SU-DHL-6 (cell line): Measurements from ENCODE around the gene GINS3.
A peak's percentile ranks its signal among the peaks of the same experiment; 100 is the strongest.

ENCODE experiments used
- H2AFZ ChIP-seq: fragments of 200-600 bp; sonication (generic); 2 replicates; pipeline ENCODE4 v1.6.1; 2014; ENCODE audit warnings: low read depth, mild to moderate bottlenecking, moderate library complexity, mixed read lengths, antibody characterized with exemption, low read length; ENCODE audit not compliant: severe bottlenecking
- H3F3A ChIP-seq: fragments of 200-600 bp; shearing (Covaris generic); 2 replicates; pipeline ENCODE4 v1.6.0; 2016; ENCODE audit warnings: antibody characterized with exemption, mild to moderate bottlenecking; ENCODE audit not compliant: insufficient read depth
- H3K27ac ChIP-seq: fragments of 200-600 bp; sonication (generic); 2 replicates; pipeline ENCODE4 v1.5.1; 2016; ENCODE audit warnings: low read depth, mild to moderate bottlenecking, low read length, moderate library complexity, mixed read lengths
- H3K27me3 ChIP-seq: fragments of 200-600 bp; sonication (generic), shearing (Covaris generic); 2 replicates; pipeline ENCODE4 v1.6.0; 2014; ENCODE audit warnings: mild to moderate bottlenecking, low read length
- H3K36me3 ChIP-seq: fragments of 200-600 bp; sonication (generic); 2 replicates; pipeline ENCODE4 v1.6.1; 2014; ENCODE audit warnings: mild to moderate bottlenecking, low read length, mixed read lengths
- H3K4me2 ChIP-seq: fragments of 300-600, 200-600 bp; shearing (Covaris generic), sonication (generic); 2 replicates; pipeline ENCODE4 v1.6.0; 2014; ENCODE audit warnings: low read length, low read depth, mild to moderate bottlenecking; ENCODE audit not compliant: poor library complexity, severe bottlenecking
- H3K4me3 ChIP-seq: fragments of 200-600 bp; sonication (generic); 2 replicates; pipeline ENCODE4 v1.5.1; 2014; ENCODE audit warnings: antibody characterized with exemption, low read length, mild to moderate bottlenecking, mixed read lengths; ENCODE audit not compliant: insufficient read depth, poor library complexity, severe bottlenecking
- H3K79me2 ChIP-seq: fragments of 200-600 bp; sonication (generic); 2 replicates; pipeline ENCODE4 v1.6.1; 2014; ENCODE audit warnings: mild to moderate bottlenecking, low read length, moderate library complexity; ENCODE audit not compliant: insufficient read depth
- H3K9ac ChIP-seq: fragments of 200-600 bp; sonication (generic); 2 replicates; pipeline ENCODE4 v1.7.0; 2014; ENCODE audit warnings: mild to moderate bottlenecking, low read length
- H3K9me2 ChIP-seq: fragments of 200-600 bp; sonication (generic); replicated peaks from 2 replicates; pipeline ENCODE4 v1.6.1; 2014; ENCODE audit warnings: low read length; ENCODE audit not compliant: insufficient read depth
- H3K9me3 ChIP-seq: fragments of 200-600 bp; sonication (generic); 2 replicates; pipeline ENCODE4 v1.6.1; 2014; ENCODE audit warnings: low read length, mixed read lengths; ENCODE audit not compliant: insufficient read depth
- H4K20me1 ChIP-seq: fragments of 200-600 bp; sonication (generic); 2 replicates; pipeline ENCODE4 v1.6.1; 2014; ENCODE audit warnings: low read depth, mild to moderate bottlenecking, antibody characterized with exemption, low read length, moderate library complexity, mixed read lengths
- EZH2phosphoT487 ChIP-seq: fragments of 200-600 bp; sonication (generic), shearing (Covaris generic); conservative IDR thresholded peaks from 2 replicates; pipeline ENCODE4 v1.6.1; 2018; ENCODE audit warnings: mild to moderate bottlenecking, antibody characterized with exemption, low read length, moderate library complexity, mixed read lengths
- TF ChIP-seq, protein P1 (sequence below): fragments of 200-600 bp; sonication (generic); IDR thresholded peaks from one replicate; pipeline ENCODE4 v1.5.1; 2017; ENCODE audit warnings: antibody characterized with exemption, mild to moderate bottlenecking, low read length, moderate library complexity; ENCODE audit not compliant: insufficient read depth, poor library complexity, severe bottlenecking

GINS3 gene

DNA sequence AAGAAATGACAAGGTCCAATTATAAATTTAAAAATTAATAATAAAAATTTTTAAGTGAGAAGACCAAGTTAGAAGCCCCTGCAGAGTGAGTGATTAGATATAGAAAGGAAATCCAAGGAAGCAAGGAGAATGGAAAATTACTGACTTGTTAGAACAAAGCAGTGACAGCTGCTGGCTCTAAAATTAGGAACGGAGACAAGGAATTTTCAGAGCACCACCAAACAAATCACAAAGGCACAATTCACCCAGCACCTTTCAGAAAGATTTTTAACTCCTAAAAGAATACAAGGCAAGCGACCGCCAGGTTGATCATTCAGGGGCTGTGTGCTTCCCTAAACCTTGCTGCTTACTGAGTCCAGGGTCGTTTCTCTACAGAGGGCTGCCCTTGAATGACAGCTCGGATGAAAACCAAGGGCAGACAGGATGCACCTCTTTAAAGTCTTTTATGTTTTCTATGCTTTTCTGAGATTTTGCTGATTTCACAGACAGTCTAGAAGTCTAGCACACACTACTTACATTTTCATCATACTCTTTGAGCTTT is 45.4 kb upstream of the GINS3 start:
- no peak overlapping the region for H2AFZ ChIP-seq
- H3K79me2 ChIP-seq: no peaks in the 10 kb centered on the region
- H3K9me3 ChIP-seq: no peaks in the 10 kb centered on the region
- H3K36me3 ChIP-seq: no peaks in the 10 kb centered on the region
- H3K27ac ChIP-seq: no peak overlapping the region
- H3K9me2 ChIP-seq: no peaks in the 10 kb centered on the region
- TF ChIP-seq EZH2phosphoT487: no peak
- TF ChIP-seq, protein P1, sequence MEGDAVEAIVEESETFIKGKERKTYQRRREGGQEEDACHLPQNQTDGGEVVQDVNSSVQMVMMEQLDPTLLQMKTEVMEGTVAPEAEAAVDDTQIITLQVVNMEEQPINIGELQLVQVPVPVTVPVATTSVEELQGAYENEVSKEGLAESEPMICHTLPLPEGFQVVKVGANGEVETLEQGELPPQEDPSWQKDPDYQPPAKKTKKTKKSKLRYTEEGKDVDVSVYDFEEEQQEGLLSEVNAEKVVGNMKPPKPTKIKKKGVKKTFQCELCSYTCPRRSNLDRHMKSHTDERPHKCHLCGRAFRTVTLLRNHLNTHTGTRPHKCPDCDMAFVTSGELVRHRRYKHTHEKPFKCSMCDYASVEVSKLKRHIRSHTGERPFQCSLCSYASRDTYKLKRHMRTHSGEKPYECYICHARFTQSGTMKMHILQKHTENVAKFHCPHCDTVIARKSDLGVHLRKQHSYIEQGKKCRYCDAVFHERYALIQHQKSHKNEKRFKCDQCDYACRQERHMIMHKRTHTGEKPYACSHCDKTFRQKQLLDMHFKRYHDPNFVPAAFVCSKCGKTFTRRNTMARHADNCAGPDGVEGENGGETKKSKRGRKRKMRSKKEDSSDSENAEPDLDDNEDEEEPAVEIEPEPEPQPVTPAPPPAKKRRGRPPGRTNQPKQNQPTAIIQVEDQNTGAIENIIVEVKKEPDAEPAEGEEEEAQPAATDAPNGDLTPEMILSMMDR: no peak
- no peak overlapping the region for H3K9ac ChIP-seq
- H3K4me2 ChIP-seq: peak overlapping the region; percentile 69
- H3K27me3 ChIP-seq: no peaks in the 10 kb centered on the region
- H4K20me1 ChIP-seq: no peaks in the 10 kb centered on the region
- peaks cover 6% of the 10 kb centered on the region; the same call in 1 of the 2 replicates for H3F3A ChIP-seq
- H3K4me3 ChIP-seq: no peak overlapping the region

DNA sequence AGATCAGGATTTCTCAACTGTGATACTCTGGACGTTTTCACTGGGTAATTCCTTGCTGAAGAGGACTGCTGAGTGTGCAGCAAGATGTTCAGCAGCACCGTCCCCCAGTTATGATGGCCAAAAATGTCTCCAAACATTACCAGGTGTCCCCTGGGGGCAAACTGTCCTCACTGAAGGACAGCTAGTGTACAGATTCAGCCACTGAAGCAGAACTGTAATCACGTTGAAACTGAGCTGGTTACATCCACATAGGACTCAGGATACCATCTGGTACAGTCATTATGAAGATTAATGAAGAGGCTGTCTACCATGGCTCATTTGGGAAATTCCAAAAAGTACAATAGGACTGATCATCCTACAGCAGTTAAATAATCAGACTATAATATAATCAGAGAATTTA is 43.3 kb upstream of the GINS3 start:
- TF ChIP-seq, protein P1: no peak
- TF ChIP-seq EZH2phosphoT487: no peak
- H3K9ac ChIP-seq: no peak overlapping the region
- no peaks in the 10 kb centered on the region for H4K20me1 ChIP-seq
- H3K27ac ChIP-seq: no peak overlapping the region
- no peak overlapping the region for H2AFZ ChIP-seq
- H3K4me2 ChIP-seq: no peak overlapping the region
- H3K27me3 ChIP-seq: no peaks in the 10 kb centered on the region
- no peaks in the 10 kb centered on the region for H3K9me2 ChIP-seq
- H3F3A ChIP-seq: peaks cover 6% of the 10 kb centered on the region; the same call in 1 of the 2 replicates
- no peaks in the 10 kb centered on the region for H3K79me2 ChIP-seq
- no peaks in the 10 kb centered on the region for H3K36me3 ChIP-seq
- no peak overlapping the region for H3K4me3 ChIP-seq
- H3K9me3 ChIP-seq: no peaks in the 10 kb centered on the region

DNA sequence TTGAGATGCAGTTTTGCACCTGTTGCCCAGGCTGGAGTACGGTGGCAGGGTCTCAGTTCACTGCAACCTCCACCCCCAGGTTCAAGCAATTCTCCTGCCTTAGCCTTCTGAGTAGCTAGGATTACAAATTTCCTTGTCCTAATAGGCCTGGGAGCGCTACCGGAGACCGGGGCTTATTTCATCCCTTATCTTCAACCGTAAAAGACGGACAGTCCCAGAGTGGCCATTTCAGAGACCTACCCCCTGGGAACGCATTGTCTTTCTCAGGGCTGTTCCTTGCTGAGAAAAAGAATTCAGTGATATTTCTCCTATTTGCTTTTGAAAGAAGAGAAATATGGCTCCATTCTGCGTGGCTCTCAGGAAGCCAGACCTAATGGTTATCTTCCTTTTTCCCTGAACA is 39.6 kb upstream of the GINS3 start:
- Histone ChIP-seq H3K27ac (no peak overlapping the region), H3K4me3 (no peak overlapping the region), H3K36me3 (no peaks in the 10 kb centered on the region), H3K27me3 (no peaks in the 10 kb centered on the region), H3K9ac (no peak overlapping the region), H3F3A (no peaks in the 10 kb centered on the region), H3K4me2 (no peak overlapping the region), H3K9me3 (no peaks in the 10 kb centered on the region), H3K79me2 (no peaks in the 10 kb centered on the region), H2AFZ (no peak overlapping the region), H4K20me1 (no peaks in the 10 kb centered on the region), H3K9me2 (no peaks in the 10 kb centered on the region)
- TF ChIP-seq EZH2phosphoT487: no peak
- TF ChIP-seq, protein P1: no peak
